Gastrocnemius medialis (tissue), 4 donors: ENCODE measurements around the gene FBXW7.

ENCODE experiments used
- POLR2A ChIP-seq, 2 donors: fragments of 450-650 bp; IDR thresholded peaks; one replicate each; pipeline ENCODE4 v1.6.1; 2017; ENCODE audit warnings: antibody characterized with exemption in 2 of 2, mild to moderate bottlenecking in 2 of 2, moderate library complexity in 2 of 2
- TF ChIP-seq, protein P1 (sequence below), 5 experiments: fragments of 450-650 bp in 3 of 5; fragments of 200-600 bp in 2 of 5; sonication (generic) in 2 of 5; IDR thresholded peaks in 4 of 5; conservative IDR thresholded peaks in 1 of 5; 1 replicate in 4 of 5; 2 replicates in 1 of 5; pipeline ENCODE4 v1.5.1; 2016 to 2019; ENCODE audit warnings: antibody characterized with exemption in 5 of 5, mild to moderate bottlenecking in 3 of 5, moderate library complexity in 3 of 5

DNA sequence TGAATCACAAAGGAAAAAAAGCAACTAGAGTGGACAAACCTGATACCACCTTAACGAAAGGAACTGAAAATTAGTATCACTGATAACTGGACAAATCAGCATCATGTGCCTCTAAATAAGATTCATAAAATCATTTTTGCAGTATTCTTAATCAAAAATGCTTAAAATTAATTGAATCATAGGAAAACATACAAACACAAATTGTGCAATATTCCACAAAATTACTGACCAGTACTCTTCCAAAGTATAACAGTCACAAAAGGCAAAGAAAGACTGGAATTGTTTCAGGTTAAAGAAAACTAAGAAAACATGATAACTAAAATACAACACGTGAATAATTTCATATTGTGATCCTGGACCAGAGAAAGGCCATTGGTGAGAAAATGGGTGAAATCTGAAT is 27.1 kb downstream of the FBXW7 start:
- TF ChIP-seq, protein P1, sequence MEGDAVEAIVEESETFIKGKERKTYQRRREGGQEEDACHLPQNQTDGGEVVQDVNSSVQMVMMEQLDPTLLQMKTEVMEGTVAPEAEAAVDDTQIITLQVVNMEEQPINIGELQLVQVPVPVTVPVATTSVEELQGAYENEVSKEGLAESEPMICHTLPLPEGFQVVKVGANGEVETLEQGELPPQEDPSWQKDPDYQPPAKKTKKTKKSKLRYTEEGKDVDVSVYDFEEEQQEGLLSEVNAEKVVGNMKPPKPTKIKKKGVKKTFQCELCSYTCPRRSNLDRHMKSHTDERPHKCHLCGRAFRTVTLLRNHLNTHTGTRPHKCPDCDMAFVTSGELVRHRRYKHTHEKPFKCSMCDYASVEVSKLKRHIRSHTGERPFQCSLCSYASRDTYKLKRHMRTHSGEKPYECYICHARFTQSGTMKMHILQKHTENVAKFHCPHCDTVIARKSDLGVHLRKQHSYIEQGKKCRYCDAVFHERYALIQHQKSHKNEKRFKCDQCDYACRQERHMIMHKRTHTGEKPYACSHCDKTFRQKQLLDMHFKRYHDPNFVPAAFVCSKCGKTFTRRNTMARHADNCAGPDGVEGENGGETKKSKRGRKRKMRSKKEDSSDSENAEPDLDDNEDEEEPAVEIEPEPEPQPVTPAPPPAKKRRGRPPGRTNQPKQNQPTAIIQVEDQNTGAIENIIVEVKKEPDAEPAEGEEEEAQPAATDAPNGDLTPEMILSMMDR (IDR thresholded peaks at IDR 0.05 in 4 of 5, conservative IDR thresholded peaks at IDR 0.05 in 1 of 5) = no peak
- no peak for TF ChIP-seq POLR2A (IDR thresholded peaks at IDR 0.05)
